EL (cell line): ENCODE data around the gene DAO.
A peak's percentile ranks its signal among the peaks of the same experiment; 100 is the strongest.

ENCODE experiments used
- DNase-seq: peaks from one replicate; pipeline ENCODE4 v3.0.0-alpha.2; 2016

The DAO gene

GRCh38 chr12:108928695-108929094 lies 48.8 kb downstream of the DAO start:
- DNase-seq, result no peak

- DNase-seq, result no peak
These were observed 50.3 kb downstream of the DAO start for GRCh38 chr12:108930155-108930554.

GRCh38 chr12:108930756-108931155 lies 50.9 kb downstream of the DAO start:
- no peak for DNase-seq

GRCh38 chr12:108933949-108934348 lies 54.1 kb downstream of the DAO start:
- DNase-seq, result no peak

- DNase-seq, result no peak
These were observed 55.4 kb downstream of the DAO start for GRCh38 chr12:108935159-108935763.

- no peak for DNase-seq
These were observed 58.5 kb downstream of the DAO start for GRCh38 chr12:108938247-108938924.

- peak; percentile 10 for DNase-seq
These were observed 59.7 kb downstream of the DAO start for GRCh38 chr12:108939594-108939993.

GRCh38 chr12:108940138-108940537 lies 60.2 kb downstream of the DAO start:
- DNase-seq, result no peak

GRCh38 chr12:108947097-108947496 lies 67.2 kb downstream of the DAO start:
- no peak for DNase-seq

- DNase-seq, result no peak
These were observed 68.5 kb downstream of the DAO start for GRCh38 chr12:108948367-108948766.

- no peak for DNase-seq
These were observed 70.1 kb downstream of the DAO start for GRCh38 chr12:108949976-108950375.
